Uterus (tissue), 2 donors: ENCODE measurements around the gene SKOR1.

Experiments
- POLR2A ChIP-seq, 2 donors: fragments of 450-650 bp; IDR thresholded peaks; one replicate each; pipeline ENCODE4 v1.6.1; 2016; ENCODE audit warnings: antibody characterized with exemption in 2 of 2, mild to moderate bottlenecking in 1 of 2, moderate library complexity in 1 of 2
- TF ChIP-seq, protein P1 (sequence below), 4 experiments: fragments of 200-600 bp in 2 of 4; fragments of 450-650 bp in 2 of 4; sonication (generic) in 2 of 4; IDR thresholded peaks; one replicate each; pipeline ENCODE4 v1.5.1; 2016 to 2019; ENCODE audit warnings: antibody characterized with exemption in 4 of 4, mild to moderate bottlenecking in 2 of 4, moderate library complexity in 1 of 4

DNA sequence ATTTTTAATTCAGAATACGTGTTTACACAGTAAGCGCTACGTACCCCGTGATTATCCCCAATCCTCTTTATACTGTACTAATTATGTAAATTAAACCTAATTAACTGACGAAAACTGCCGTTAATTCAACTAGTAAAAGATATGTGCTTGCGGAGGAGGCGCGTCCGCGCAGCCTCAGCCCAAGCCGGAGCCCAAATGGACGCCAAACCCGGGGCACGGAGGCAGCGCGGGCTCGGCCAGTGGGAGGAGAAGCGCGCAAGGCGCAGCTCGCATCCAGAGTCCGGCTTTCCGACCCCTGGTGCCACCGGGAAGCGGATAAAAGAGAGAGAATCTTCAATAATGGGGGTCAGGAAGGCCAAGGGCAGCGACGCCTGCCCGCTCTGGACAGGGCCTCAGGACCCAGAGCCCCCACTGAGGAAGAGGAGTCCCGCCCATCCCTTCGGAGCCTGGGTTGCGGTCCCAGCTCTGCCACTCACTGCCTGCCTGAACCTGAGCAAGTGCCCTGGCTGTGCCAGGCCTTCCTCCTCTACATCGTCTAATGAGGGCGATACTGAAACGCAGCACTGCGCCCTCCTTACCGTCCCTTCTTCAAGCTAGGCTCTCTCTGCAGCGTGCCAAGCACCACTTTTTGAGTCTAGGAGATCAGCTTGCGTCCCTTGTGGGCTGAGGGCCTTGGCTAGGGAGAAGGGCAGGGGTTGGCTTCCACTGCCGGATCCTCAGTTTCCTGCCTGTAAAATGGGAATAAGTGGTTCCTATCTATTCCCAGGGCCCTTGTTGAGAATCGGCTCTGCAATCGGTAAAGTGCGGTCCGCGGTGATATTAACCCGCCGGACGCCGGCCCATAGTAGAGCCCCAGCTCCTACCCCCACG, 5.0 kb upstream of the SKOR1 start:
- TF ChIP-seq POLR2A (IDR thresholded peaks at IDR 0.05): no peak
- TF ChIP-seq, protein P1, sequence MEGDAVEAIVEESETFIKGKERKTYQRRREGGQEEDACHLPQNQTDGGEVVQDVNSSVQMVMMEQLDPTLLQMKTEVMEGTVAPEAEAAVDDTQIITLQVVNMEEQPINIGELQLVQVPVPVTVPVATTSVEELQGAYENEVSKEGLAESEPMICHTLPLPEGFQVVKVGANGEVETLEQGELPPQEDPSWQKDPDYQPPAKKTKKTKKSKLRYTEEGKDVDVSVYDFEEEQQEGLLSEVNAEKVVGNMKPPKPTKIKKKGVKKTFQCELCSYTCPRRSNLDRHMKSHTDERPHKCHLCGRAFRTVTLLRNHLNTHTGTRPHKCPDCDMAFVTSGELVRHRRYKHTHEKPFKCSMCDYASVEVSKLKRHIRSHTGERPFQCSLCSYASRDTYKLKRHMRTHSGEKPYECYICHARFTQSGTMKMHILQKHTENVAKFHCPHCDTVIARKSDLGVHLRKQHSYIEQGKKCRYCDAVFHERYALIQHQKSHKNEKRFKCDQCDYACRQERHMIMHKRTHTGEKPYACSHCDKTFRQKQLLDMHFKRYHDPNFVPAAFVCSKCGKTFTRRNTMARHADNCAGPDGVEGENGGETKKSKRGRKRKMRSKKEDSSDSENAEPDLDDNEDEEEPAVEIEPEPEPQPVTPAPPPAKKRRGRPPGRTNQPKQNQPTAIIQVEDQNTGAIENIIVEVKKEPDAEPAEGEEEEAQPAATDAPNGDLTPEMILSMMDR (IDR thresholded peaks at IDR 0.05): no peak
